Measurements from ENCODE around the gene SNX27. TPM values are rescaled to one million over a fixed set of nuclear protein-coding genes. Genes with fewer than 3 reads are reported as not detected.
"Not testable (repeated sequence)": the region's sequence is repeated elsewhere in the genome, so short reads cannot be mapped to it uniquely, and the experiment has no call there.

The SNX27 gene
- total RNA-seq, 3 donors from 2014 or later, result 25.5 to 59.0 (median 34.8) TPM

- ATAC-seq (peak; percentile 45), DNase-seq (no peak)
- Histone ChIP-seq H3K36me3 (ENCODE audit: low read depth) (no peaks in the 10 kb centered on the region), H3K4me3 (no peak overlapping the region), H3K4me1 (ENCODE audit: low read depth) (no peaks in the 10 kb centered on the region), H3K9me3 (no peaks in the 10 kb centered on the region)
- TF ChIP-seq, protein P1, sequence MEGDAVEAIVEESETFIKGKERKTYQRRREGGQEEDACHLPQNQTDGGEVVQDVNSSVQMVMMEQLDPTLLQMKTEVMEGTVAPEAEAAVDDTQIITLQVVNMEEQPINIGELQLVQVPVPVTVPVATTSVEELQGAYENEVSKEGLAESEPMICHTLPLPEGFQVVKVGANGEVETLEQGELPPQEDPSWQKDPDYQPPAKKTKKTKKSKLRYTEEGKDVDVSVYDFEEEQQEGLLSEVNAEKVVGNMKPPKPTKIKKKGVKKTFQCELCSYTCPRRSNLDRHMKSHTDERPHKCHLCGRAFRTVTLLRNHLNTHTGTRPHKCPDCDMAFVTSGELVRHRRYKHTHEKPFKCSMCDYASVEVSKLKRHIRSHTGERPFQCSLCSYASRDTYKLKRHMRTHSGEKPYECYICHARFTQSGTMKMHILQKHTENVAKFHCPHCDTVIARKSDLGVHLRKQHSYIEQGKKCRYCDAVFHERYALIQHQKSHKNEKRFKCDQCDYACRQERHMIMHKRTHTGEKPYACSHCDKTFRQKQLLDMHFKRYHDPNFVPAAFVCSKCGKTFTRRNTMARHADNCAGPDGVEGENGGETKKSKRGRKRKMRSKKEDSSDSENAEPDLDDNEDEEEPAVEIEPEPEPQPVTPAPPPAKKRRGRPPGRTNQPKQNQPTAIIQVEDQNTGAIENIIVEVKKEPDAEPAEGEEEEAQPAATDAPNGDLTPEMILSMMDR (IDR thresholded peaks at IDR 0.05), result no peak
- intact Hi-C loops (cut with DNase I, micrococcal nuclease), result no loop called here
Observed at GRCh38 chr1:151661751-151662150, 49.9 kb downstream of the SNX27 start.

DNA sequence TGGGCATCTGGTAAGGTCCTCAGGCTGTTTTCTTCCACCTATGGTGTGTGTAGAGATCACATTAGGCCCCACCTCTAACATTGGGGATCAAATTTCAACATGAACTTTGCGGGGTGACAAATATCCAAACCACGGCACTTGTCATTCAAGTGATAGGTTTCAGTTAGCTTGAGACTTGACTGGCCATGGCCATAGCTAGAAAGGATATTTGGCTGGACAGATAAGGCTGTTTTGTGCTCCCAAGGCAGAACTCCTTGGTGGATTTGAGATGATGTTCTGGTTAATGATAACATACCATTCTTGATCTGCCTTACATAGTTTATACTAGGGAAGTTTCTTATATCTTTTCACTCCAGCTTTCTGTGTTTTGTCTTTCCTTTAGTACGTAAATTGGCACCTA lies 56.2 kb downstream of the SNX27 start:
- no peaks in the 10 kb centered on the region for H3K4me1 ChIP-seq (ENCODE audit: low read depth)
- H3K36me3 ChIP-seq (ENCODE audit: low read depth), result no peaks in the 10 kb centered on the region
- H3K4me3 ChIP-seq, result no peak overlapping the region
- no peak for ATAC-seq
- TF ChIP-seq, protein P1 (IDR thresholded peaks at IDR 0.05), result no peak
- intact Hi-C loops (cut with DNase I, micrococcal nuclease), result no loop called here
- no peaks in the 10 kb centered on the region for H3K9me3 ChIP-seq
- DNase-seq, result no peak

- DNase-seq; H3K36me3 ChIP-seq (ENCODE audit: low read depth); intact Hi-C loops (cut with DNase I, micrococcal nuclease); ATAC-seq; H3K9me3 ChIP-seq; H3K4me3 ChIP-seq; H3K4me1 ChIP-seq (ENCODE audit: low read depth): not testable (repeated sequence)
Observed at GRCh38 chr1:151670036-151670675, 58.3 kb downstream of the SNX27 start.

GRCh38 chr1:151673407-151673806 lies 61.6 kb downstream of the SNX27 start:
- TF ChIP-seq, protein P1 (IDR thresholded peaks at IDR 0.05), result no peak
- DNase-seq, result no peak
- Histone ChIP-seq H3K4me3 (no peak overlapping the region), H3K9me3 (no peaks in the 10 kb centered on the region), H3K4me1 (ENCODE audit: low read depth) (no peaks in the 10 kb centered on the region), H3K36me3 (ENCODE audit: low read depth) (no peaks in the 10 kb centered on the region)
- intact Hi-C loops (cut with DNase I, micrococcal nuclease), result no loop called here
- no peak for ATAC-seq

DNA sequence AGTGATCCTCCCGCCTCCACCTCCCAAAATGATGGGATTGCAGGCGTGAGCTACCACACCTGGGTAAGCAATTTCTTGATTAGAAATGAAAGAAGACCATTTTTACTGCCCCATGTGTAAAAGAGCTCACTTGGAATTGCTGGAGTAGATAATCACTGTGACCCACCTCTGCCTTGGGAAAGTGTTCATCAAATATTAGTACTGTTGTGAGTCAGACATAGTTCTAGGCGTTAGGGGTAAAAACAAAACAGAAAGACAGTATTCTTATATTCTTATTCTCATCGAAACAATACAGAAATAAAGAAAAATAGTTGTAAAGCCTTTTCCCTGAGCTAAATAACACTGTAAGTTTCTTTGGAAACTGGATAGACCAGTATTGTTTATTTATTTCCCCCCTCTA lies 68.5 kb downstream of the SNX27 start:
- Histone ChIP-seq H3K36me3 (ENCODE audit: low read depth) (no peaks in the 10 kb centered on the region), H3K9me3 (no peaks in the 10 kb centered on the region), H3K4me1 (ENCODE audit: low read depth) (no peaks in the 10 kb centered on the region), H3K4me3 (no peak overlapping the region)
- TF ChIP-seq, protein P1 (IDR thresholded peaks at IDR 0.05), result no peak
- intact Hi-C loops (cut with DNase I, micrococcal nuclease), result no loop called here
- ATAC-seq (no peak), DNase-seq (no peak)

- H3K9me3 ChIP-seq, result no peaks in the 10 kb centered on the region
- TF ChIP-seq, protein P1 (IDR thresholded peaks at IDR 0.05), result no peak
- no peak for DNase-seq
- intact Hi-C loops (cut with DNase I, micrococcal nuclease), result no loop called here
- no peaks in the 10 kb centered on the region for H3K4me1 ChIP-seq (ENCODE audit: low read depth)
- ATAC-seq, result no peak
- no peak overlapping the region for H3K4me3 ChIP-seq
- H3K36me3 ChIP-seq (ENCODE audit: low read depth), result no peaks in the 10 kb centered on the region
Observed at GRCh38 chr1:151680826-151681225, 69.0 kb downstream of the SNX27 start.
